ENCODE results near the gene ATP6V0E1.

Gene ATP6V0E1

GRCh38 chr5:173078878-173079277, 95.3 kb downstream of the ATP6V0E1 start:
- DNase-seq (ENCODE audit: low spot score): no peak

Measured in pons (tissue), 1 donor.